ENCODE data around the gene ANKHD1.
"Not testable (repeated sequence)": the region's sequence is repeated elsewhere in the genome, so short reads cannot be mapped to it uniquely, and the experiment has no call there.

Gene ANKHD1

GRCh38 chr5:140408750-140409241, 7.2 kb downstream of the ANKHD1 start:
- no peak overlapping the region for H3K27ac ChIP-seq
- TF ChIP-seq CTCF (conservative IDR thresholded peaks at IDR 0.05), result no peak; the same call in 1 of the 2 replicates
- TF ChIP-seq ZFX (IDR thresholded peaks at IDR 0.05), result no peak

- no peak overlapping the region; the same call in 1 of the 2 replicates for H3K27ac ChIP-seq
- TF ChIP-seq ZFX (IDR thresholded peaks at IDR 0.05), result no peak
- TF ChIP-seq CTCF (conservative IDR thresholded peaks at IDR 0.05), result no peak
These were observed 11.6 kb downstream of the ANKHD1 start for GRCh38 chr5:140413230-140413629.

GRCh38 chr5:140417235-140417634, 15.6 kb downstream of the ANKHD1 start:
- no peak overlapping the region for H3K27ac ChIP-seq
- TF ChIP-seq CTCF (conservative IDR thresholded peaks at IDR 0.05), result no peak
- no peak for TF ChIP-seq ZFX (IDR thresholded peaks at IDR 0.05)

- no peak for TF ChIP-seq ZFX (IDR thresholded peaks at IDR 0.05)
- no peak for TF ChIP-seq CTCF (conservative IDR thresholded peaks at IDR 0.05)
These were observed 17.4 kb downstream of the ANKHD1 start for GRCh38 chr5:140418862-140419520.

GRCh38 chr5:140420226-140420570, 18.6 kb downstream of the ANKHD1 start:
- TF ChIP-seq ZFX (IDR thresholded peaks at IDR 0.05) (no peak), CTCF (conservative IDR thresholded peaks at IDR 0.05) (no peak)
- H3K27ac ChIP-seq, result no peak overlapping the region

More at GRCh38 chr5:140418862-140419520, 17.4 kb downstream of the ANKHD1 start:
- no peak overlapping the region for H3K27ac ChIP-seq

- no peak for TF ChIP-seq ZFX (IDR thresholded peaks at IDR 0.05)
- TF ChIP-seq CTCF (conservative IDR thresholded peaks at IDR 0.05), result no peak
- no peak overlapping the region for H3K27ac ChIP-seq
These were observed 19.2 kb downstream of the ANKHD1 start for GRCh38 chr5:140420665-140421361.

GRCh38 chr5:140421375-140421774, 19.7 kb downstream of the ANKHD1 start:
- H3K27ac ChIP-seq, result not testable (repeated sequence)
